UCSD-AML1 (cell line): ENCODE data around the gene ERGIC2.
"Not testable (repeated sequence)": the region's sequence is repeated elsewhere in the genome, so short reads cannot be mapped to it uniquely, and the experiment has no call there.

Experiments used
- DNase-seq: peaks from one replicate; lab custom pipeline; 2025; ENCODE audit not compliant: unreplicated experiment; lab: John Stamatoyannopoulos, UW

Gene ERGIC2, protein sequence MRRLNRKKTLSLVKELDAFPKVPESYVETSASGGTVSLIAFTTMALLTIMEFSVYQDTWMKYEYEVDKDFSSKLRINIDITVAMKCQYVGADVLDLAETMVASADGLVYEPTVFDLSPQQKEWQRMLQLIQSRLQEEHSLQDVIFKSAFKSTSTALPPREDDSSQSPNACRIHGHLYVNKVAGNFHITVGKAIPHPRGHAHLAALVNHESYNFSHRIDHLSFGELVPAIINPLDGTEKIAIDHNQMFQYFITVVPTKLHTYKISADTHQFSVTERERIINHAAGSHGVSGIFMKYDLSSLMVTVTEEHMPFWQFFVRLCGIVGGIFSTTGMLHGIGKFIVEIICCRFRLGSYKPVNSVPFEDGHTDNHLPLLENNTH

DNA sequence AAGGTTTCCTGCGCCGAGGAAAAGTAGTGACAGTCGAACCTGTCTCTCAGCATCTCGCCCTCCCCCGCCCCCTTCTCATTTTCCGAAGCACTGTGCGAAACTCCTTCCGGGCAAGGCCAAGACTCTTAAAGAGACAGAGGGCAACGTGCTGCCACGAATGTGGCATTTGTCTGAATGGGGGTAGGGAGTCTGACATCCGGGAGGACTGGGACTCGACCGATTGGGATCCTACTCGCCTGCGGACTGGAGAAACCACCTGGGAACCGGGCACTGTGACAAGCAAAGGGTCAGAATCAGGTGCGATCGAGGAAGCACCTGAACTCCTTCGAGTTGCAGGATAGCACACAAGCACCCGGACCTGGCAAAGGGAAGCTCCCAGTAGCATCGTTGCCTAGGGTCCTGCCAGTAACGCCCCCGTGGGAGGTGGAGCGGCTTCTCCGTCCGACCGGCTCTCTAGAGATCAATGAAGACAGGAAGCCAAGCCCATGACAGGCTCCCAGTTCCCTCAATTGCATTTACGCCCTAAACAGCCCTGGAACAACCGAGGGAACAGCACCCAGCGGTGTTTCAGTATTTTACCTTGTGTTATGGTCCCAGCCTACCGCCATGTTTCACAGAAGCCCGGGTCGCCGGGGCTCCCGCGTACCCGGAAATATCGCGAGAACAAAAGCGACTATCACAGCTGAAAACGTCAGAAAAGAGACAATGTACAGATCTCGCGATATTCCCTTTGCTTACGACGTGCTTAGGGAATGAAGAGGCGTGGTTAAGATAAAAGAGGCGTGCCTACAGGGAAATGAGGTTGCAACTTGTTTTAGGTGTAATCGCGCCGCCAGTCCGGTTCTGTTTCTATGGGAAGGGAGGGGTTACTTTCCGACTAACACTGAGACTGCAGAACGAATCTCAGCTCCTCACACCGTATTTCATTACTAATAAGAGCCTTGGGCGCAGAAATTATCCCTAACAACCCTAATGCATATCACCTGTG is at the start of gene ERGIC2:
Gene ERGIC2 (minus strand): TSS at position 637 of the 988 bp plus-strand sequence. CDS start 9,539 bp downstream, outside the sequence.
- DNase-seq: peak; percentile 88

DNA sequence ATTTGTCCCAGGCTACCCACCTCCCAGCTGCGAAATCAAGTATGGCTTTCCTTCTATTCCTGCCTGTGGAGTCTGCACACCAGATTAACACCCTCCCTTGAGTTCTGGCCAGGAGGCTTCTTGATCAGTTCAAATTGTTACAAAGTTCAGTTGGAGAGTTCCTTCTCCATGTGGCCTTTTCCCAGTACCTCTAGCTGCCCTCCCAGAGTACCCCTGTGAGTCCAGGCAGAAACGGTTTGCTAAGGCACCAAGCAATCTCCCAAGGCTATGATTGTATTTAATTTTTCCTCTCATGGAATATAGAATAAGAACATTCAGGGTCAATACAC is 49.7 kb upstream of the ERGIC2 start:
- DNase-seq: no peak

DNA sequence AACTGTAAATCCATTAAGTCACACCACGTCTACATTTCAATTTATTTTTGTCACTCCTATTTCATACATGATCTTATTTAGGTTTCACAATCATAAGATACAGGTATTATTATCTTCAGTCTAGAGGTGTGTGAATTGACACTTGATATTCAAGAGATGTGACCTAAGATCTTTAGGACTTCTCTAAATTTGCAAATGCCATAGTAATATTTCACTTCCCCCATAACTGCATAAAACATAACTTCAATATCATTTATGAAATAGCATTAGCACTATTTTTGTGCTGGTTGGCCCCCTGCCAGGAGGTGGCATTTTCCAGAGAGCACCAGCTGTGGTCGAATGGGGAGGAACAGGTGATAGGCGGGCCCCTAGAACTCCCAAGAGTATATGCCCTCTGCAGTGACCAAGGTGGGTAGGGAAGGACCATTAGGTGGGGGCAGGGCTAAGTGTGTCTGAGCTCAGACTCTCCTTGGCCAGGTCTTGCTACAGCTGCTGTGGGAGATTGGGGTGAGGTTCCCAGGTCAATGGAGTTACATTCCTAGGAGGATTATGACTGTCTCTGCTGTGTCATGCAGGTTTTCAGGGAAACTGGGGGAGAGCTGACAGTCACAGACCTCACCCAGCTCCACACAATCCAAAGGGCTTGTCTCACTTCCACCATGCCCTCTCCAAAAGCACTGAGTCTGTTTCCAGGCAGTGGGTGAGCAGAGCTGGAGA is 49.2 kb upstream of the ERGIC2 start:
- DNase-seq: no peak

DNA sequence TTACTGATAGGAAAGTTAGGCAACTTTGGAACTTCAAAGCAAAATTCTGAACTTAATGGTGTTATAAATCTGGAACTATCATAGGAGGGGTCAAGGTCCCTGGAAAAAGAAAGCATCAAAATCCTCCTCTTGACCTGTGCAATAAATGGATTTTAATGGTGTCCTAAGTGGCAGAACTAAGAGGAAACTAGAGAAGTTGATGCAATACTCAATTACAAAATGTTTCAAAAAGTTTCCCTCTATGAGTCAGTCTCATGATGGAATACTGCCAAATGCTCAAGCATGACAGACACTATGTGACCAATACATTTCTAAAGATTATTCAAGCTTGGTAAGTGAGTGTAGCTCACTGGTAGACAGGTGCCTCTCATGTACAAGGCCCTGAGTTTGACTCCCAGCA is 47.7 kb upstream of the ERGIC2 start:
- no peak for DNase-seq

DNA sequence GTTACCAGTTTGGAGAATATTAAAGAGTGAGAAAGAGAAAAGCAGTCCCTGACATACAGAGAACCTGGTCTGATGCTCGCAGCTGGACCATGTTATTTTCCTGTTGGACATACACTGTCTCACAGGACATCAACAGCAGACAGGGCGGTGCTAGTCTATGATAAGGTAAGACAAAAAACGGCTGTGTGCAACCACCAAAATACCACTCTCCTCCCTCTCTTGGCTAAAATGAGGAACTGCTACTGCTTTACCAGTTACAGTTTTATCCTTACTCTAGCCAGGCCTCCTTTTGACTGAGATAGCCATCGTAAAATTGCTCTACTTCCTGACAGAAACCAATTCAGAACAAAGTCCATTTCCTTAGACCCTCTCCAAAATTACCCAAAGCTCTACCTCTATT is 47.0 kb upstream of the ERGIC2 start:
- DNase-seq: no peak

DNA sequence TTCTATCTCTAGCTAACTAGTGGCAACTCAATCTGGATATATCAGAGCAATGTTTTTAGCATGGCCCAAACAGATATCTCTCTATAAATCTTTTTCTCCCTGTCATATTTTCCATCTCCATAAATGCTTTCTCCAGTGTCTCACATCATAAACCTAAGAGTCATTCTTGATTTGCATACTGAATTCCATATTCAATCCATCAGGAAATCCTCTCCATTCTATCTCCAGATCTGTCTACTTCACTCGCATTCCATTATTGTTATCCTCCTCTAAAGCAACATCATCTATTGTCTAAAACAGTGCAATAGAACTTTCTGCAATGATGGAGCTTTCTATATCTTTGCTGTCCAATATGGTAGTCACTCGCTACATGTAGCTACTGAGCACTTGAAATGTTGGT is 45.5 kb upstream of the ERGIC2 start:
- no peak for DNase-seq

DNA sequence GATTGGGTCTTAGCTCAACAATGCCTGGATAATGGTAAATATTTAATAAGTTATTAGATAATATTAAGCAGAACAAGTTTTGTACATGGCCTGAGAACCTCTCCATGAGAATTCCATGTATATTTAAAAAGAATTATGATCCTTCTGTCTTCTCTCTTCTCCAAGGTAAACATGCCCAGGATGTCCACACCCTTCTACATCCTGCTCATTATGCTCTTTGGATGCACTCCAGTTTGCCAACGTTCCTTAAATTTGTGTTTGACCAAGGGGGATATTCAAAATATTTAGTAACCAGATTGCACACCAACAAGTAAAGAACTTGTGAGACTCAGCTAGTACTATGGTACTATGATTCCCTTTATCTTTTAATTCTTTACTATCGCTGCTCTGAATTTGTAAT is 44.8 kb upstream of the ERGIC2 start:
- no peak for DNase-seq

DNA sequence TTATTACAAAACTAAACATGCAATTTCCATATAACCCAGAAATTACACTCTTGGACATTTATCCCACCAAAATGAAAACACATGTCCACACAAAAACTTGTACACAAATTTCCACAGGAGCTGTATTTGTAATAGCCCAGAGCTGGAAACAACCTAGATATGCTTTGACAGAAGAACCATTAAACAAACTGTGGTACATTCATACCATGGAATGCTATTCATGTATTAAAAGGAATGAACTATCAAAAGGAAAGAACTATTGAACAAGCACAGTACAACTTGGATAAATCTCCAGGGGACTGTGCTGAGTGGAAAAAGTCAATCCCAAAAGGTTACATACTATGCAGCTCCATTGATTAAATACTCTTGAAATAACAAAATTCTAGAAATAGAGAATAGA is 35.8 kb upstream of the ERGIC2 start:
- no peak for DNase-seq

DNA sequence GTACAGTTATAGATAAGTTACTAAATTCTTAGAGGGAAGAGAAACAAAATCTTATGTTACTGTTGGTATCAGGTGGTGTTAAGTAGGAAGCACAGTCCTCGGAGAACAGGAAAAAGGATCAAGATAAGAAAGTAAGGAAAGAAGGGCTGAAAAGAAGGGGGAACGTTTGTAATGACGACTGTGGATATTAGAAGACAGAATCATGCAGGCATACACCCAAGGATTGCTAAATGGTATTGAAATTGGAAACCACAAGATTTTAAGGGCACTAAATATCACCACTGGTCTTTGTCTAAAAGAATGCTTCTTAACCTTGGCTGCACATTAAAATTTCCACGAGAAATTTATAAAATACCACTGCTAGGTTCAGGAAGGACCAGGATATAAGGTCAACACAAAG is 34.1 kb upstream of the ERGIC2 start:
- no peak for DNase-seq

DNA sequence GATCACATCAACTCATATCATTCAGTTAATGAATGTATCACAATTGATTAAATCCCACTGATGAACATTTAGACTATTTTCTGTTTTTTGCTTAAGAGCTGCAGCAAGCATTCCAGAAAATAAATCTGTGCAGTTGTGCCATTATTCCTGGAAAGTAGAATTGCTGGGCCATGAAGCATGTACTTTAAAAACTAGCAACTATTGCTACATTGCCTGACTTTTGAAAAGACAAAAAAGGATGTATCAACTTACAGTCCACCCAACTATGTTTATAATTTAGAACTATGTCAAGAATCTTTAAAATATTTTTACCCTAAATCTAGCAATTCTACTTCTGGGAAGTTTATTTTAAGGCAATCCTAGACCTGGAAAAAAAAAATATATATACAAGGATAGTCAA is 33.4 kb upstream of the ERGIC2 start:
- DNase-seq: no peak

DNA sequence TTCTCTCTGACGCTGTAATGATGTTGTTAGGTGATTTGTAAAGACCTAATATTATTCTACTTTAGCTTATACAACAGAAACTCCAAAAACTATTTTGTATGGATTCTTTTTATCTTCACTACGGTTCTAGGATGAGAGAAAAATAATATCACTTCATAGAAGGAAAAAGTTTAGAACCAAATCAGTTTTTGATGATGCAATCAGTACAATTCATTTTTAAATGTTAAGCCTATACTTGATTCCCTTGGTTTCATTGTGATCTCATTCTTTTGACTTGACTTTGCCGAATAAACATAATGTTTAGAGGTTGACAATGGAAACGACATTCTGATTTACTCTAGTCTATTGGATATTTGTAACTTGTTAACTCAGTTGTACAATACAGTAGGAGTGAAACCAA is 24.6 kb upstream of the ERGIC2 start:
- DNase-seq: no peak

DNA sequence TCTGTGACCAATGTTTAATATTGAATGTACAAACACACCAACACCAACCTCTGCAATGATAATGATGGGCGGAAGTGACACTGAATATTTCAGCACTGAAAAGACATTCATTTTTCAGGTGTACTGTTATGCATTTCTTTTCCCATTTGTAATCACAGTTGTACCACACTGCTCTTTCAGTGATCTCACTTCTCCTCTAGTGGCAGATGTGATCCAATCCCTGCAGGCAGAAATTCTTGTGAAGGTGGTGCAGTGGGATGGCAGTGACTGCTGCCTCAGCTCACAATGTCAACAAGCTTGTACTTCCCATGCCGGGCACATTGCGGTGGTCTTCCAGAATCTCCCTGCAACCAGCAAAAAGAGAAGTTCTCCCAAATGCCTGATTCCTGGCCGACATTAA is 23.0 kb upstream of the ERGIC2 start:
- no peak for DNase-seq

DNA sequence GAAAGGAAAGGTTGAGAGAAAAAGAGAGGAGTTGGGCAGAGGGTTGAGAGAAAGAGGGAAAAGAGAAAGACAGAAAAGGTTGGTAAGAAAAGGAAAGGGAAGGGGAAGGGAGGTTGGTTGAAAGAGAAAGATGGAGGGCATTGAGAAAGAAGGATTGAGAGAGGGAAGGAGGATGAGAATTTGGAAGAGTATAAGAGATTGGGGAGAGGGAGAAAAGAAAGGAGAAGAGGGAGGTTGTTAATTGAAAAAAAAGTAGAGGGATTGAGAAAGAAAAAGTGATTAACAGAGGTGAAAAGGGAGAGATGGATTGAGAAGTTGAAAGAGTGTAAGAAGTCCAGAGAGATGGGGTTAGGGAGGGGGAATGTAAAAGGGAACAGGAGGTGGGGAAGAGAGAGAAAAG is 21.5 kb upstream of the ERGIC2 start:
- no peak for DNase-seq

DNA sequence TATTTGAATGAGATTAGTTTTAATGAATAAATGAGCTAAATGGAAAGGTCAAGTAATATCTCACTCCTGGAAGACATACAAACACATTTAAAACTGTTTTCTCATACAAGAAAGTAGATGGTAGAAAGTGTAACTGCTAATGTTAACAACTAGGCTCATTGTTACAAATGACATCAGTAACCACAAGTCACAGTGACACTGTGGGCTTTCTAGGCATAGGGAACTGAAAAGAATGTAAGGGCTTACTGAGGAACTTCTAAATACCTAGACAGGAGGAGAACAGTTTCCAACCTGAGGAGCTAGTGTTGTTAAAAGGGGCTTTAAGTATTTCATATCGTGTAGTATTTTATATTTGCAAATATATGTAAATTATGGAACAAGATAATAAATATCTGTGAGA is 17.5 kb upstream of the ERGIC2 start:
- no peak for DNase-seq

DNA sequence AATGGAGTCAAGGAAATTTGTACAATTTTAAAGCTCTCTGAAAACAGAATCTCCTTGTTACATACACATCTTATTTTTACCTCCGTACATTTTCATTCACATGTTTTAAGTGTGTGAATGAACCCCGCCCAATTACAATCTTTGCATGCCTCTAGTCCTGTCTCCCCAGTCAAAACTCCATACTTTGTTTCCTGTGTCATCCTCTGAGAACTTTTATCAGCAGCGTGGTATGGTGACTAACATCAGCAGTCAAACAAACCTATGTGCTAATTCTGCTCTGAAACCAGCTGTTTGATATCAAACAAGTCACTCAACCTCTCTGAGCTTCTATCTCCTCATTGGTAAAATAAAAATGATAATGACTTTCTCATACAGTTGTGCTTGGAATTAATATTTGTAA is 15.8 kb upstream of the ERGIC2 start:
- no peak for DNase-seq

DNA sequence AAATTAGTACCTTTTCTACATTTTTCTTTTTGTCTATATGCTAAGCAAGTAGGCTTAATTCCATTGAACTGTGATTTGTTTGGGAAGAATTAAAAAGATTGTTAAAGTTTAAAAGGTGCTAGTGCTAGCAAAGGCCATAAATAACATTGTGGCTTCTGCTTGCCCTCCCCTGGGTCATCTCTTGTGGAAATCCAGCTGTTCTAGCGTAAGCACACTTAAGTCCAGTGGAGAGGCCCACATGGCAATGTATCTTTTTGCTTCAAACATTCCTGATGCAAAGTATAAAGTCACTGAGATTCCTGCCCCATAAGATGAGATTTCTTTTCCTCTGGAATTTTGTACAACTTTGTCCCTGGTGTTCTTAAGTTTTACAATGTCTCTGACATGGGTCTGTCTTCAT is 14.4 kb upstream of the ERGIC2 start:
- no peak for DNase-seq

DNA sequence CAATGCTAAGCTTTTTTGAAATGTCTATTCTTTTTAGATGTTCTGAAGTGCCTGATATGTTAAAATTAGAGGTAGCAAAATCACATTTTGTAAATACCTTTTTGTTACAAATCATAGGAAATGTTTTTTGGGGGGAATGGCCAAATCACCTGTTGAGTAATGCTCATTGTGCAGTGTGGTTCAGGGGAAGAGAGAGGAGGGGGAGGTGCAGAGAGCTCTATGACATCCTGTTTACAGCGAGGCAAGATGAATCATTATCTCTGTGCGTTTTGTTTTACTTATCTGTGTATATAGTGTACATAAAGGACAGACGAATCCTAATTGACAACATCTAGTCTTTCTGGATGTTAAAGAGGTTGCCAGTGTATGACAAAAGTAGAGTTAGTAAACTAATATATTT is 9.4 kb upstream of the ERGIC2 start:
- not testable (repeated sequence) for DNase-seq

DNA sequence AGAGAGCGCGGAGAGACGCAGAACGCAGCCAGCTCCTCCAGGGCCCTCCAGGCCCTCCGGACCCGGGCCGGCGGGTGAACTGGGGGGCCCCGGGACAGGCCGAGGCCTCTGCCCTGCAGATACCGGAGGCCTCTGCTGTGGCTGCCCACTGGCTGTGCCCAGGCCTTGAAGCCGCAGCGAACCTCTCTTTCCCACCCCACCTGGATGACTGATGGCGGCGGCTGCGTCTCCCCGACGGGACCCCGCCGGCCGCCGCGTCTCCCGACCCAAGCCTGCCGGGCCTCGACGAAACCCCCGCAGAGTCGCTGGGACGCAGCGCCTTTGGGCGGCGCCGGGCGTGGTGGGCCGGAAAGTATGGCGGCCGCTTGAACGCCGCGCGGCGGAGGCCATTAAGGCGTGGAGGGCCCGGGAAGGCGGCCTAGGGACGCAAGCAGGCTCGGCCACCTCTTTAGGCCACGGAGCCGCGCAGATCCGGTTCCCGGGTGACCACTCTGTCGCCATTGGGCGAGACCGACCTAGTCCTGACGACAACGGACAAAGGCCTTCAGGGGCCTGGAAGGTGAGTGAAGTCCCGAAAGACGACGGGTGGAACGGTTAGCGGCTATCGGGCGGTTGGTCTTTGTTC is 8.4 kb upstream of the ERGIC2 start:
- DNase-seq: no peak

DNA sequence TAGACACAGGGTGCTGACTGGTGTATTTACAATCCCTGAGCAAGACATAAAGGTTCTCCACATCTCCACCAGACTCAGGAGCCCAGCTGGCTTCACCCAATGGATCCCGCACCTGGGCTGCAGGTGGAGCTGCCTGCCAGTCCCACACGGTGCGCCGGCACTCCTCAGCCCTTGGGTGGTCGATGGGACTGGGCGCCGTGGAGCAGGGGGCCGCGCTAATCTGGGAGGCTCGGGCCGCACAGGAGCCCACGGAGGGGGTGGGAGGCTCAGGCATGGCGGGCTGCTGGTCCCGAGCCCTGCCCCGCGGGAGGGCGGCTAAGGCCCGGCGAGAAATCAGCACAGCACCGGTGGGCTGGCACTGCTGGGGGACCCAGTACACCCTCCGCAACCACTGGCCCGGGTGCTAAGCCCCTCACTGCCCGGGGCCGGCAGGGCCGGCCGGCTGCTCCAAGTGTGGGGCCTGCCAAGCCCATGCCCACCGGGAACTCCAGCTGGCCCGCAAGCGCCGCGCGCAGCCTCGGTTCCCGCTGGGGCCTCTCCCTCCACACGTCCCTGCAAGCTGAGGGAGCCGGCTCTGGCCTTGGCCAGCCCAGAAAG is 5.2 kb upstream of the ERGIC2 start:
- DNase-seq: not testable (repeated sequence)

DNA sequence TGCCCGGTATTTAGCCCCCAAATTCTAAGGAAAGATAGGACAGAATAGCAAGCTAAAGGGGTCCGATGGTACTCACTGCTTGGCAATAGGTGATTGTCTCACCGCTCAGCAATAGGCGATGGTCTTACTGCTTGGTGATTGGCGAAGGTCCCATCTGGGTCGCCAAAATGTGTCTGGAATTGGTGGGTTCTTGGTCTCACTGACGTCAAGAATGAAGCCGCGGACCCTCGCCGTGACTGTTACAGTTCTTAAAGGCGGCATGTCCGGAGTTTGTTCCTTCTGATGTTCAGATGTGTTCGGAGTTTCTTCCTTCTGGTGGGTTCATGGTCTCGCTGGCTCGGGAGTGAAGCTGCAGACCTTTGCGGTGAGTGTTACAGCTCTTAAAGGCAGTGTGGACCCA is 4.2 kb upstream of the ERGIC2 start:
- DNase-seq: not testable (repeated sequence)

DNA sequence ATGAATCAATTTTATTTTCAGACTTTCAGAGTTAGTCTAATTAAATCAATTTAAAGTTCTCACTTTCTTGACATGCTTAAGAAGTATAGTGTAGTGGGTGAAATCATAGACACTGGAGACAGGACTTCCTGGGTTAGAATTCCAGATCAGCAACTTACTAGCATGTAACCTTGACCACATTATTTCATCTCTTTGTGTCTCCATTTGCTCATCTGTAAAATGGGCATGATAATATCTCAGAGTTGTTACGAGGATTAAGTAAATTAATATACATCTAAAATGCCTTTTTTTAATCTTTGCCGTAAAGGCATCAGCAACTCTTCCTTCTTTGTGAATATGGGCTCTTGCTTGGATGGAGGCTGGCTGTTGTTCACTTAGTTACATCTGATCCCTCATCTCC is 1.3 kb upstream of the ERGIC2 start:
- no peak for DNase-seq
